Measurements from ENCODE around the gene ATP6V0B. TPM values are rescaled to one million over a fixed set of nuclear protein-coding genes. Genes with fewer than 3 reads are reported as not detected.

Gene ATP6V0B
- total and polyA plus RNA-seq, 2 of the 8 experiments (the other 6 are each of a cell fraction or from before 2014, with no cell fraction given), result 105 to 308 TPM

- Histone ChIP-seq H3K4me3 (ENCODE audit: extremely low read depth in 1 of 4, insufficient read depth in 2 of 4, low read depth in 3 of 4, low read length in 4 of 4) (no peak overlapping the region), H4K91ac (replicated peaks; ENCODE audit: insufficient read length, low read length) (no peak overlapping the region), H3K23me2 (ENCODE audit: low read depth, low read length) (peaks cover 3% of the 10 kb centered on the region; the same call in 1 of the 2 replicates), H3K4ac (replicated peaks; ENCODE audit: insufficient read length, low read depth, low read length) (no peak overlapping the region), H3K79me1 (ENCODE audit: low read depth, low read length) (peaks cover 3% of the 10 kb centered on the region; the same call in 1 of the 2 replicates), H3K4me2 (ENCODE audit: insufficient read depth in 1 of 2, low read depth in 2 of 2, low read length in 2 of 2) (no peak overlapping the region), H2BK5ac (ENCODE audit: low read depth, low read length) (no peak overlapping the region), H4K5ac (ENCODE audit: insufficient read length, low read depth, low read length) (no peak overlapping the region), H4K20me1 (replicated peaks in 1 of 2; ENCODE audit: control insufficient read depth in 1 of 2, insufficient read depth in 2 of 2, low read length in 2 of 2) (no peaks in the 10 kb centered on the region), H3K23ac (ENCODE audit: insufficient read length) (no peak overlapping the region), H2BK20ac (ENCODE audit: low read length) (no peak overlapping the region), H2AK5ac (ENCODE audit: low read depth, low read length) (no peak overlapping the region), H3K36me3 (ENCODE audit: control insufficient read depth in 2 of 4, insufficient read depth in 4 of 4, low read length in 3 of 4) (no peaks in the 10 kb centered on the region; a peak in 1 of 8 replicates), H3K56ac (replicated peaks; ENCODE audit: insufficient read length, low read depth, low read length) (no peak overlapping the region), H2BK120ac (replicated peaks; ENCODE audit: low read depth, low read length) (no peak overlapping the region), H3K14ac (ENCODE audit: insufficient read length) (no peak overlapping the region), H3K9ac (replicated peaks in 1 of 4; ENCODE audit: extremely low read depth in 1 of 4, low read depth in 3 of 4, low read length in 3 of 4) (no peak overlapping the region), H2BK12ac (ENCODE audit: low read depth, low read length) (no peak overlapping the region), H3K27me3 (replicated peaks in 1 of 4; ENCODE audit: control insufficient read depth in 3 of 4, extremely low read depth in 1 of 4, insufficient read depth in 3 of 4, low read length in 3 of 4) (no peaks in the 10 kb centered on the region; a peak in 1 of 7 replicates), H3K27ac (ENCODE audit: low read depth, low read length) (no peak overlapping the region), H3K79me2 (ENCODE audit: control insufficient read depth in 1 of 2, insufficient read depth in 2 of 2, low read length in 2 of 2) (no peaks in the 10 kb centered on the region), H3K4me1 (replicated peaks in 1 of 4; ENCODE audit: control insufficient read depth in 3 of 4, insufficient read depth in 4 of 4, low read length in 3 of 4) (peaks cover 0 to 17% (median 4%) of the 10 kb centered on the region in 4 experiments; a peak in 5 of 7 replicates), H4K8ac (ENCODE audit: extremely low read depth, insufficient read depth, low read length) (no peak overlapping the region), H2AFZ (ENCODE audit: low read length) (no peak overlapping the region), H2BK15ac (ENCODE audit: low read length) (no peak overlapping the region), H3K18ac (ENCODE audit: extremely low read depth, low read length) (no peak overlapping the region), H3K9me3 (ENCODE audit: insufficient read depth in 2 of 2, low read depth in 1 of 2, low read length in 1 of 2) (no peaks in the 10 kb centered on the region)
- 89% methylated on average over 1 of the region's 1 CpG; no CpG with 5 or more reads in 1 of the 2 experiments for WGBS, 2 experiments (ENCODE audit: extremely low coverage in 1 of 2, insufficient coverage in 1 of 2, insufficient read length in 1 of 2, insufficient replicate concordance in 2 of 2, low coverage in 1 of 2, low lambda C conversion rate in 2 of 2, missing lambda C conversion rate in 1 of 2)
- ChIA-PET CTCF (ENCODE audit: partially characterized antibody) (interaction anchor here (8.7 to 10.8 kb wide), 3 partner anchors 10 to 178 kb away, joined by 79 to 151 read pairs (median 112); partner anchors contain the start of genes ARTN and DPH2), POLR2A (ENCODE audit: partially characterized antibody) (interaction anchor here (0.9 to 6.8 kb wide), 5 partner anchors 10 to 181 kb away, joined by 3 to 29 read pairs (median 8); partner anchors contain the start of genes DPH2 and SLC6A9)
- FAIRE-seq, result no peak
- no peak for DNase-seq (ENCODE audit: low read depth in 1 of 2, low spot score in 2 of 2)
- TF ChIP-seq POLR2AphosphoS5 (IDR thresholded peaks at IDR 0.05; ENCODE audit: low read depth, low read length), result no peak
- no peak for TF ChIP-seq SIRT6 (IDR thresholded peaks at IDR 0.05; ENCODE audit: low read length)
- TF ChIP-seq TBP (IDR thresholded peaks at IDR 0.05; ENCODE audit: low read depth, low read length), result no peak
- TF ChIP-seq RBBP5 (IDR thresholded peaks at IDR 0.05; ENCODE audit: borderline replicate concordance, low read depth, low read length), result no peak
- no peak for TF ChIP-seq SP2 (IDR thresholded peaks at IDR 0.05; ENCODE audit: low read length)
- TF ChIP-seq PHF8 (conservative IDR thresholded peaks at IDR 0.05; ENCODE audit: low read depth, low read length), result no peak
- no peak for TF ChIP-seq RNF2 (IDR thresholded peaks at IDR 0.05; ENCODE audit: borderline replicate concordance, low read depth, low read length, missing control alignments, poor library complexity, severe bottlenecking)
These were observed 29.9 kb upstream of the ATP6V0B start for GRCh38 chr1:43944860-43945259.
